Measurements from ENCODE around the gene SIK3.

DNA sequence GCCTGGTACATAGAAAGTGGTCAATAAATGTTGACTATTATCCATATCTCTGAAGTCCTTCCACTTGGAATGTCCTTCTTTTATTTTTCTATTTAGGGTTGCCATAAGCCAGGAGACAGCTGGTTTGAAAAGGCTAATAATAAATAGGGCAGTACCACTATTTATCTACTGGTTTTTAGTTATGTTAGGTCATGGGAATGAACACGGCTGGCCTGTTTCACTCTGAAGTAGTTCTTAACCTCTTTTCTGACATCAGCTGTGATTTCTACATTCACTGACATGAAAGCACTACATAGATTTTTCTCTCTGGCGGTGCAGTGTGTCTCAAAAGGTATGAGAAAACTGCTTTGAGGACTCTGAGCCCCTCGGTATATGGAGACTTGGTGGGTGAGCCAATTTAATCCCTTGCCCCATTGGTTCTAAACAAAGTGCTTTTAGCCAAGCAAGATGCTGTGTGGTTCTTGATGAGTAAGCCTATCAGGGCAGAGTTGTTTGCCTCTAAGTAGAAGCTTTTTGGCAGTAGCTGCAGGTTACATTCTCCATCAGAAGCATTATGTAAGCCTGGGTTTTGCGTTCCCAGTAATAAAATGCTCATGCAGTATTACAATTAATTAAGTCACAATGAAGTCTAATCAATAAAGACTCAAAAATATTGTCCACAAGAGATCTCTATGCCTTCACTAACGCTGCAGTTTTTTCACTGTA lies 212.1 kb downstream of the SIK3 start:
- TF ChIP-seq, protein P1, sequence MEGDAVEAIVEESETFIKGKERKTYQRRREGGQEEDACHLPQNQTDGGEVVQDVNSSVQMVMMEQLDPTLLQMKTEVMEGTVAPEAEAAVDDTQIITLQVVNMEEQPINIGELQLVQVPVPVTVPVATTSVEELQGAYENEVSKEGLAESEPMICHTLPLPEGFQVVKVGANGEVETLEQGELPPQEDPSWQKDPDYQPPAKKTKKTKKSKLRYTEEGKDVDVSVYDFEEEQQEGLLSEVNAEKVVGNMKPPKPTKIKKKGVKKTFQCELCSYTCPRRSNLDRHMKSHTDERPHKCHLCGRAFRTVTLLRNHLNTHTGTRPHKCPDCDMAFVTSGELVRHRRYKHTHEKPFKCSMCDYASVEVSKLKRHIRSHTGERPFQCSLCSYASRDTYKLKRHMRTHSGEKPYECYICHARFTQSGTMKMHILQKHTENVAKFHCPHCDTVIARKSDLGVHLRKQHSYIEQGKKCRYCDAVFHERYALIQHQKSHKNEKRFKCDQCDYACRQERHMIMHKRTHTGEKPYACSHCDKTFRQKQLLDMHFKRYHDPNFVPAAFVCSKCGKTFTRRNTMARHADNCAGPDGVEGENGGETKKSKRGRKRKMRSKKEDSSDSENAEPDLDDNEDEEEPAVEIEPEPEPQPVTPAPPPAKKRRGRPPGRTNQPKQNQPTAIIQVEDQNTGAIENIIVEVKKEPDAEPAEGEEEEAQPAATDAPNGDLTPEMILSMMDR (IDR thresholded peaks at IDR 0.05) = no peak
- TF ChIP-seq SP1 (CRISPR knock-in tag; conservative IDR thresholded peaks at IDR 0.05) (no peak), NFYB (CRISPR knock-in tag; conservative IDR thresholded peaks at IDR 0.05; ENCODE audit: low read depth) (no peak), ETV6 (CRISPR knock-in tag; IDR thresholded peaks at IDR 0.05) (no peak), ZNF138 (CRISPR knock-in tag; conservative IDR thresholded peaks at IDR 0.05) (no peak), ATF1 (CRISPR knock-in tag; IDR thresholded peaks at IDR 0.05) (no peak), TEAD4 (CRISPR knock-in tag; IDR thresholded peaks at IDR 0.05) (no peak), RELA (CRISPR knock-in tag; IDR thresholded peaks at IDR 0.05; ENCODE audit: borderline replicate concordance) (no peak)
- TF ChIP-seq, protein P2, sequence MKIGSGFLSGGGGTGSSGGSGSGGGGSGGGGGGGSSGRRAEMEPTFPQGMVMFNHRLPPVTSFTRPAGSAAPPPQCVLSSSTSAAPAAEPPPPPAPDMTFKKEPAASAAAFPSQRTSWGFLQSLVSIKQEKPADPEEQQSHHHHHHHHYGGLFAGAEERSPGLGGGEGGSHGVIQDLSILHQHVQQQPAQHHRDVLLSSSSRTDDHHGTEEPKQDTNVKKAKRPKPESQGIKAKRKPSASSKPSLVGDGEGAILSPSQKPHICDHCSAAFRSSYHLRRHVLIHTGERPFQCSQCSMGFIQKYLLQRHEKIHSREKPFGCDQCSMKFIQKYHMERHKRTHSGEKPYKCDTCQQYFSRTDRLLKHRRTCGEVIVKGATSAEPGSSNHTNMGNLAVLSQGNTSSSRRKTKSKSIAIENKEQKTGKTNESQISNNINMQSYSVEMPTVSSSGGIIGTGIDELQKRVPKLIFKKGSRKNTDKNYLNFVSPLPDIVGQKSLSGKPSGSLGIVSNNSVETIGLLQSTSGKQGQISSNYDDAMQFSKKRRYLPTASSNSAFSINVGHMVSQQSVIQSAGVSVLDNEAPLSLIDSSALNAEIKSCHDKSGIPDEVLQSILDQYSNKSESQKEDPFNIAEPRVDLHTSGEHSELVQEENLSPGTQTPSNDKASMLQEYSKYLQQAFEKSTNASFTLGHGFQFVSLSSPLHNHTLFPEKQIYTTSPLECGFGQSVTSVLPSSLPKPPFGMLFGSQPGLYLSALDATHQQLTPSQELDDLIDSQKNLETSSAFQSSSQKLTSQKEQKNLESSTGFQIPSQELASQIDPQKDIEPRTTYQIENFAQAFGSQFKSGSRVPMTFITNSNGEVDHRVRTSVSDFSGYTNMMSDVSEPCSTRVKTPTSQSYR (CRISPR knock-in tag; IDR thresholded peaks at IDR 0.05) = no peak
- TF ChIP-seq, protein P3, sequence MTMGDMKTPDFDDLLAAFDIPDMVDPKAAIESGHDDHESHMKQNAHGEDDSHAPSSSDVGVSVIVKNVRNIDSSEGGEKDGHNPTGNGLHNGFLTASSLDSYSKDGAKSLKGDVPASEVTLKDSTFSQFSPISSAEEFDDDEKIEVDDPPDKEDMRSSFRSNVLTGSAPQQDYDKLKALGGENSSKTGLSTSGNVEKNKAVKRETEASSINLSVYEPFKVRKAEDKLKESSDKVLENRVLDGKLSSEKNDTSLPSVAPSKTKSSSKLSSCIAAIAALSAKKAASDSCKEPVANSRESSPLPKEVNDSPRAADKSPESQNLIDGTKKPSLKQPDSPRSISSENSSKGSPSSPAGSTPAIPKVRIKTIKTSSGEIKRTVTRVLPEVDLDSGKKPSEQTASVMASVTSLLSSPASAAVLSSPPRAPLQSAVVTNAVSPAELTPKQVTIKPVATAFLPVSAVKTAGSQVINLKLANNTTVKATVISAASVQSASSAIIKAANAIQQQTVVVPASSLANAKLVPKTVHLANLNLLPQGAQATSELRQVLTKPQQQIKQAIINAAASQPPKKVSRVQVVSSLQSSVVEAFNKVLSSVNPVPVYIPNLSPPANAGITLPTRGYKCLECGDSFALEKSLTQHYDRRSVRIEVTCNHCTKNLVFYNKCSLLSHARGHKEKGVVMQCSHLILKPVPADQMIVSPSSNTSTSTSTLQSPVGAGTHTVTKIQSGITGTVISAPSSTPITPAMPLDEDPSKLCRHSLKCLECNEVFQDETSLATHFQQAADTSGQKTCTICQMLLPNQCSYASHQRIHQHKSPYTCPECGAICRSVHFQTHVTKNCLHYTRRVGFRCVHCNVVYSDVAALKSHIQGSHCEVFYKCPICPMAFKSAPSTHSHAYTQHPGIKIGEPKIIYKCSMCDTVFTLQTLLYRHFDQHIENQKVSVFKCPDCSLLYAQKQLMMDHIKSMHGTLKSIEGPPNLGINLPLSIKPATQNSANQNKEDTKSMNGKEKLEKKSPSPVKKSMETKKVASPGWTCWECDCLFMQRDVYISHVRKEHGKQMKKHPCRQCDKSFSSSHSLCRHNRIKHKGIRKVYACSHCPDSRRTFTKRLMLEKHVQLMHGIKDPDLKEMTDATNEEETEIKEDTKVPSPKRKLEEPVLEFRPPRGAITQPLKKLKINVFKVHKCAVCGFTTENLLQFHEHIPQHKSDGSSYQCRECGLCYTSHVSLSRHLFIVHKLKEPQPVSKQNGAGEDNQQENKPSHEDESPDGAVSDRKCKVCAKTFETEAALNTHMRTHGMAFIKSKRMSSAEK (CRISPR knock-in tag; IDR thresholded peaks at IDR 0.05; ENCODE audit: borderline replicate concordance) = no peak
- TF ChIP-seq, protein P4, sequence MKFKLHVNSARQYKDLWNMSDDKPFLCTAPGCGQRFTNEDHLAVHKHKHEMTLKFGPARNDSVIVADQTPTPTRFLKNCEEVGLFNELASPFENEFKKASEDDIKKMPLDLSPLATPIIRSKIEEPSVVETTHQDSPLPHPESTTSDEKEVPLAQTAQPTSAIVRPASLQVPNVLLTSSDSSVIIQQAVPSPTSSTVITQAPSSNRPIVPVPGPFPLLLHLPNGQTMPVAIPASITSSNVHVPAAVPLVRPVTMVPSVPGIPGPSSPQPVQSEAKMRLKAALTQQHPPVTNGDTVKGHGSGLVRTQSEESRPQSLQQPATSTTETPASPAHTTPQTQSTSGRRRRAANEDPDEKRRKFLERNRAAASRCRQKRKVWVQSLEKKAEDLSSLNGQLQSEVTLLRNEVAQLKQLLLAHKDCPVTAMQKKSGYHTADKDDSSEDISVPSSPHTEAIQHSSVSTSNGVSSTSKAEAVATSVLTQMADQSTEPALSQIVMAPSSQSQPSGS (CRISPR knock-in tag; IDR thresholded peaks at IDR 0.05; ENCODE audit: borderline replicate concordance, low read depth) = no peak

All from WTC11 (cell line).